NB4 (cell line): ENCODE results near the gene ZFP82.
A peak's percentile ranks its signal among the peaks of the same experiment; 100 is the strongest.

Experiments used
- DNase-seq: peaks from one replicate; pipeline ENCODE4 v3.0.0; 2010; ENCODE audit warnings: low read depth
- H3K4me3 ChIP-seq: one replicate; pipeline ENCODE4 v1.5.1; 2011; ENCODE audit warnings: mild to moderate bottlenecking, low read depth, low read length, moderate library complexity
- MYC ChIP-seq: IDR thresholded peaks from 2 replicates; pipeline ENCODE4 v1.6.1; 2011; ENCODE audit warnings: low read depth, low read length
- POLR2A ChIP-seq: IDR thresholded peaks from 2 replicates; pipeline ENCODE4 v1.6.1; 2011; ENCODE audit warnings: mild to moderate bottlenecking; ENCODE audit not compliant: insufficient read length; ENCODE audit errors: extremely low read depth
- TF ChIP-seq, protein P1 (sequence below): IDR thresholded peaks from one replicate; pipeline ENCODE4 v1.5.1; 2012; ENCODE audit warnings: low read depth, low read length
- TF ChIP-seq, protein P2 (sequence below): IDR thresholded peaks from 2 replicates; pipeline ENCODE4 v1.6.1; 2011; ENCODE audit warnings: low read depth, low read length

ZFP82 gene

DNA sequence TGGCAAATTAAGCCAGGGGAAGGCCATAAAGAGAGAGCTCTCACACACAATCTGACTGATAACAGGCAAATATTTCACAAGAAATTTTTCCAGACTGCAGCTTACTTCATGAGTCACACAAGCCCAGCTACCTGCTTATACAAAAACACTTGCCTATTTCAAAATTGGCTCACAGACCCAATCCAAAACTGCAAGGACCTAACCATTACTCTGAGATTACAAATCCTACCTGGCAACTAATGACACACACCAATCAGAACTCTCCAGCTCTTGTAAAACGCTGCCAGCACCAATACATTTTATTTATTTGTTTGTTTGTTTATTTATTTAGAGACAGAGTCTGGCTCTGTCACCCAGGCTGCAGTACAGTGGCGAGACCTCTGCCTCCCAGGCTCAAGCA, 18.1 kb upstream of the ZFP82 start:
- DNase-seq, result peak; percentile 4
- H3K4me3 ChIP-seq, result no peak overlapping the region
- TF ChIP-seq, protein P1, sequence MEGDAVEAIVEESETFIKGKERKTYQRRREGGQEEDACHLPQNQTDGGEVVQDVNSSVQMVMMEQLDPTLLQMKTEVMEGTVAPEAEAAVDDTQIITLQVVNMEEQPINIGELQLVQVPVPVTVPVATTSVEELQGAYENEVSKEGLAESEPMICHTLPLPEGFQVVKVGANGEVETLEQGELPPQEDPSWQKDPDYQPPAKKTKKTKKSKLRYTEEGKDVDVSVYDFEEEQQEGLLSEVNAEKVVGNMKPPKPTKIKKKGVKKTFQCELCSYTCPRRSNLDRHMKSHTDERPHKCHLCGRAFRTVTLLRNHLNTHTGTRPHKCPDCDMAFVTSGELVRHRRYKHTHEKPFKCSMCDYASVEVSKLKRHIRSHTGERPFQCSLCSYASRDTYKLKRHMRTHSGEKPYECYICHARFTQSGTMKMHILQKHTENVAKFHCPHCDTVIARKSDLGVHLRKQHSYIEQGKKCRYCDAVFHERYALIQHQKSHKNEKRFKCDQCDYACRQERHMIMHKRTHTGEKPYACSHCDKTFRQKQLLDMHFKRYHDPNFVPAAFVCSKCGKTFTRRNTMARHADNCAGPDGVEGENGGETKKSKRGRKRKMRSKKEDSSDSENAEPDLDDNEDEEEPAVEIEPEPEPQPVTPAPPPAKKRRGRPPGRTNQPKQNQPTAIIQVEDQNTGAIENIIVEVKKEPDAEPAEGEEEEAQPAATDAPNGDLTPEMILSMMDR, result no peak
- TF ChIP-seq MYC, result no peak
- TF ChIP-seq, protein P2, sequence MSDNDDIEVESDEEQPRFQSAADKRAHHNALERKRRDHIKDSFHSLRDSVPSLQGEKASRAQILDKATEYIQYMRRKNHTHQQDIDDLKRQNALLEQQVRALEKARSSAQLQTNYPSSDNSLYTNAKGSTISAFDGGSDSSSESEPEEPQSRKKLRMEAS, result no peak
- no peak for TF ChIP-seq POLR2A

DNA sequence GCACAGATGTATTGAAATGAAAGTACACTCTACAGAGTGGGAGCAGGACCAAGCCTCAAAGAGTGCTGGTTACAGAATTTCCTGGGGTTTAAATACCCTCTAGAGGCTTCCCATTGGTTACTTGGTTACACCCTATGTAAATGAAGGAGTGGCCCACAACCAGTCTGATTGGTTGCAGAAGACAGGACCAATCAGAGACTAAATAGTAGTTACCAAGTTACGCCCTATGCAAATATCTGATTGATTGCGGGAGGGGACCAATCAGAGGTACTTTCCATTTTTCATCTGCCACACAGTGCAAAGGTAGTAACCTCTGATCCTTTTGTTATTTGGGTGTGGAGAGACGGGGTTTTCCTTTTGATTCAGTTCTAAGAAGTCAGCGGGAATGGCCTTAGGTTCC, 5.5 kb upstream of the ZFP82 start:
- TF ChIP-seq POLR2A, result no peak
- TF ChIP-seq, protein P2, result no peak
- DNase-seq, result no peak

DNA sequence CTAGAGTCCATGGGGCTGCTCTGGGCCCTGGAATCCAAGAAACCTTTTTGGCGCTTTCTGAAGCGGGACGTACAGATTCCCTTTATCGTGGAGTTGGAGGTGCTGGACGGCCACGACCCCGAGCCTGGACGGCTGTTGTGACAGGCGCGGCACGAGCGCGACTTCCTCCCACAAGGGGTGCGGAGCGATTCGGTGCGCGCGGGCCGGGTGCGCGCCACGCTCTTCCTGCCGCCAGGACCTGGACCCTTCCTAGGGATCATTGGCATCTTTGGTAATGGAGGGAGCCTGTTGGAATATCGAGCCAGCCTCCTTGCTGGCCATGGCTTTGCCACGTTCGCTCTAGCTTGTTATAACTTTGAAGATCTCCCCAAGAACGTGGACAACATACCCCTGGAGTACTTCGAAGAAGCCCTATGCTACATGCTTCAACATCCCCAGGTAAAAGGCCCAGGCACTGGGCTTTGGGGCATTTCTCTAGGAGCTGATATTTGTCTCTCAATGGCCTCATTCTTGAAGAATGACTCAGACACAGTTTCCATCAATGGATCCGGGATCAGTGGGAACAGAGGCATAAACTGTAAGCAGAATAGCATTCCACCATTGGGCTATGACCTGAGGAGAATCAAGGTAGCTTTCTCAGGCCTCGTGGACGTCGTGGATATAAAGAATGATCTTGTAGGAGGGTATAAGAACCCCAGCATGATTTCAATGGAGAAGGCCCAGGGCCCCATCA, 3.5 kb upstream of the ZFP82 start:
- TF ChIP-seq, protein P2, result no peak
- TF ChIP-seq, protein P1, result no peak
- TF ChIP-seq MYC (no peak), POLR2A (no peak)
- no peak for DNase-seq
- no peak overlapping the region for H3K4me3 ChIP-seq

More for the DNA sequence above, 5.5 kb upstream of the ZFP82 start:
- H3K4me3 ChIP-seq, result no peak overlapping the region

DNA sequence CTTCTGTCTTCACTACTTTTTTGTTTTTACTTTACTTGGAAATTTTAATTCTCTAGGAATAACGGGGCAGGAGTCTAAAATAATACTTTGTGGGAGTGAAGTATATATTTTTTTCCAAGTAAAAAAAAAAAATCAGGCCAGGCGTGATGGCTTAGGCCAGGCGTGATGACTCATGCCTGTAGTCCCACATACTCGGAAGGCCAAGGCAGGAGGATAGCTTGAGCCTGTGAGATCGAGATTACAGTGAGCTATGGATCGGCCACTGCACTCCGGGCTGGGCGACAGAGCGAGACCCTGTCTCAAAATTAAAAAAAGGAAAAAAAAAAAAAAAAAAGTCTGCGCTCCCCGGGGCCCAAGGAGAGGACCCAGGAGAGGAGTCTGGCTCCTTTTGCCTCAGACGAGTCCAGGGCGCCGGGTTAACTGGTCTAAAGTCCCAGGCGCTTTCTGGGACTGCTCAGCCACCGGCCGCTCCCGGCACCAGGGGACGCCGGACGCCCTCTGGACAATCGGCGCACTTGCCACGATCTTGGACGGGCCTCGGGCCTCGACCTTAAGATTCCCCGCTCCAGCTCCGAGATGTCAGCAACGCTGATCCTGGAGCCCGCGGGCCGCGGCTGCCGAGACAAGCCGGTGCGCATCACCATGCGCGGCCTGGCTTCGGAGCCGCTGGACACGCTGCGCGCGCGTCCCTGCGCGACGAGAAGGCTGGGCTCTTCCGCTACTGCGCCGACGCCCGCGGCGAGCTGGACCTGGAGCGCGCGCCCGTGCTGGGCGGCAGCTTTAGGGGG, 2.7 kb upstream of the ZFP82 start:
- DNase-seq, result no peak
- no peak for TF ChIP-seq POLR2A
- TF ChIP-seq, protein P2, result no peak
- TF ChIP-seq MYC, result no peak
- TF ChIP-seq, protein P1, result no peak
- H3K4me3 ChIP-seq, result no peak overlapping the region

DNA sequence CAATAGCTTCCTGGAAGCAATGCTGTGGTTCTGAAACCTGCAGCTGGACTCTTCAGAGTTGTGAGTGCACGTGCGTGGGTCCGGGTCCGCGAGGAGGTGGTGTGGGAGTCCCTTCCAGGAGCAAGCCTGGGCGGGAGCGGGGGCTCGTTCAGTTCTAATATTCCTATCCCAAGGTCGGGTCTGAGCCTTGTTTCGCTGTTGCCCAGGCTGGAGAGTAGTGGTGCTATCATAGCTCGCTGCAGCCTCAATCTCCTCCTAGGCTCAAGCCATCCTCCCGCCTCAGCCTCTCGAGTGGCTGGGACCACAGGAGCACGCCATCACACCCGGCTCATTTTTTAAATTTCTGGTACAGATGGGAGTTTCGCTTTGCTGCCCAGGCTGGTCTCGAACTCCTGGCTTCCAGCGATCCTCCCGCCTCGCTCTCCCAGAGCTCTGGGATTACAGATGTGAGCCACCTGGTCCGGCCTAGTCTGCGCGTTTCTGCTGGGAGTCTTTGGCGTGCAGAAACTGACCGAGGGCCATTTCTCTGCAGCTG, 625 bp downstream of the ZFP82 start:
- H3K4me3 ChIP-seq, result no peak overlapping the region
- TF ChIP-seq POLR2A (no peak), MYC (no peak)
- TF ChIP-seq, protein P1, result no peak
- TF ChIP-seq, protein P2, result no peak
- no peak for DNase-seq

DNA sequence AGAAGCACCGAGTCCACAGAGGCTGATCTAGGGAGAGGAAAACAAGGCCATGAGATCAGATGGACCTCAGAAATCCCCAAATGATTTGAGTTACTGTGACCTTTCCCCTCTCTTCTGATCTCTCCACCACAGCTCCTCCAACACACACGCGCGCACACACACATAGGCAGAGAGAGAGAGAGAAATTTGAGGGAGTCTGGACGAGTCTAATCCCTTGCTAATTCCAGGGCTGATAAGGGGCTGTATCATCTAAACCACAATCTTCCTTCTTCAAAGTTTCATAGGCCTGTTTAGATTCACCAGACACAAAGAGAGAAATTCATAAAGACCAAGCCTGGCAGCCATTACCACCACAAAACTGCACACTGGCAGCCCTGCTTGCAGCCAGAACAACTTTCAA, 8.6 kb downstream of the ZFP82 start:
- TF ChIP-seq, protein P2, result no peak
- TF ChIP-seq MYC (no peak), POLR2A (no peak)
- TF ChIP-seq, protein P1, result no peak
- no peak for DNase-seq
- no peak overlapping the region for H3K4me3 ChIP-seq
